Measurements from ENCODE around the gene PTPRK.

- TF ChIP-seq CTCF (IDR thresholded peaks at IDR 0.05): no peak
- TF ChIP-seq ZFX (IDR thresholded peaks at IDR 0.05; ENCODE audit: borderline replicate concordance): no peak
Observed at GRCh38 chr6:128370072-128370471, 150.3 kb downstream of the PTPRK start.

Measured in 22Rv1 (cell line).